Activated CD4-positive, alpha-beta memory T cell treated with anti-CD3 and anti-CD28 coated beads for 36 hours (primary cell): ENCODE data around the gene MS4A18. TPM values are rescaled to one million over a fixed set of nuclear protein-coding genes. Genes with fewer than 3 reads are reported as not detected.

Experiments
- CTCF ChIA-PET: fragments of 350-600 bp; sonication (Branson Sonifier 250); formaldehyde crosslinking; loops from one replicate; lab custom pipeline; 2021; ENCODE audit warnings: antibody characterized with exemption, inconsistent platforms; lab: Charles Lee
- POLR2A ChIA-PET: fragments of 350-600 bp; sonication (Branson Sonifier 250); formaldehyde crosslinking; loops from one replicate; lab custom pipeline; 2021; ENCODE audit warnings: antibody characterized with exemption; lab: Charles Lee
- DNase-seq: peaks from one replicate; pipeline ENCODE4 v3.0.0-alpha.2; 2020
- H3K27ac Mint-ChIP-seq: one replicate; pipeline ENCODE4 v1.8.0; 2021; ENCODE audit warnings: mixed read lengths
- H3K27me3 Mint-ChIP-seq: one replicate; pipeline ENCODE4 v1.8.0; 2021; ENCODE audit warnings: mixed read lengths
- H3K36me3 Mint-ChIP-seq: one replicate; pipeline ENCODE4 v1.8.0; 2021; ENCODE audit warnings: mixed read lengths
- H3K4me1 Mint-ChIP-seq: one replicate; pipeline ENCODE4 v1.8.0; 2021; ENCODE audit warnings: low read depth, mixed read lengths
- H3K4me3 Mint-ChIP-seq: one replicate; pipeline ENCODE4 v1.8.0; 2021; ENCODE audit warnings: mild to moderate bottlenecking, mixed read lengths
- H3K9me3 Mint-ChIP-seq: one replicate; pipeline ENCODE4 v1.8.0; 2021; ENCODE audit warnings: mixed read lengths
- intact Hi-C: fragments of 100-400 bp; cut with micrococcal nuclease; formaldehyde crosslinking; loops from one replicate; pipeline ENCODE4 v1.15.1; 2023
- total RNA-seq, 2 experiments: library from RNA; stranded (reverse); gene quantifications; one replicate each; pipeline ENCODE4 v1.2.3, GENCODE V29; 2021

MS4A18 gene
- total RNA-seq, 2 experiments from 2014 or later: not detected

DNA sequence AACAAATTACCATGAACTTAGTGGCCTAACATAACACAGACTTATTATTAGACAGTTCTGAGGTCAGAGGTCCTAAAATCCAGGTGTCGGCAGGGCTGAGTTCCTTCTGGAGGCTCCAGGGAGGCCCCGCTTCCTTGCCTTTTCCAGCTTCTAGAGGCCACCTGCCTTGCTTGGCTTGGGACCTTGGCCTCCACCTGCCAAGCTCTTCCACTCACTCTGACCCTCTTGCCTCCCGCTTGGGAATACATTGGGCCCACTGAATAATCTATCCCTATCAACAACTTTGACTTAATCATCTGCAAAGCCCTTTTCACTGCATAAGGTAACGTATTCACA lies 57.4 kb downstream of the MS4A18 start:
- H3K9me3 Mint-ChIP-seq: no peaks in the 10 kb centered on the region
- no peaks in the 10 kb centered on the region for H3K27me3 Mint-ChIP-seq
- no peak for DNase-seq
- no peaks in the 10 kb centered on the region for H3K36me3 Mint-ChIP-seq
- CTCF ChIA-PET: interaction anchor here (1.0 kb wide), 1 partner anchor 604 kb away, joined by 3 read pairs; no protein-coding TSS in a partner anchor
- intact Hi-C loops: no loop called here
- no peak overlapping the region for H3K4me3 Mint-ChIP-seq
- H3K4me1 Mint-ChIP-seq: no peaks in the 10 kb centered on the region
- H3K27ac Mint-ChIP-seq: no peak overlapping the region
- POLR2A ChIA-PET: no interaction called here

DNA sequence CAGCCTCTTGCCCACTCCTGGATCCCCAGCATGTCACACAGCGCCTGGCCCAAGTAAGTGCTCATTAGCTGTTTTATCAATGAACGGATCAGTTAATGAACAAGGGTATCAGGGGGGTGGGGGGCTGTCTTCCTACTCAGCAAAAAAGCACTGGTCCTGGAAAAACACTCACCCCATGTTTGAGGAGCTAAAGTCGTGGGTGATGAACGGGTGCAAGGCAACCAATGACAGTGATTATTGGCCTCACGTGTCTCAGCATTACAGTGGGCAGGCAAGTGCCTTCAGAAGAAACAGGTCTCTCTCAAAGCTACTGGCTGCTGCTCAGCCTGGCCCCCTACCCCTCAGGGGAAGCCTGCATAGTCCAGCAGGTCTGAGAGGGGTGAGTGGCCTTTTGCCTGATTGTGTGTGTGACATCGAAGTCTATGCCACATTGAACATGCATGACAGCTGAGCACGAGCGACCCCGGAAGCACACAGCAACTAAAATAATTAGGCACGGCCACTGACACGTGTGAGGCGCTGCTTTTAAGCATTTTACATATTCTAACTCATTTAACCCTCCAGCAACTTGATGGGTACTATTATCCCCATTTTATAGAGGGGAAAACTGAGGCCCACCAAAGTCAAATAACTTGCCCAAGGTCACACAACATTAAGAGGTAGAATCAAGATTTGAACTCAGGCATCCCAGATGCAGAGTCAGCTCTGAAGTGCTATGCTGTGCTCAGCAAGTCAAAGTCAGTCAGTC lies 58.0 kb downstream of the MS4A18 start:
- H3K27me3 Mint-ChIP-seq: no peaks in the 10 kb centered on the region
- intact Hi-C loops: no loop called here
- H3K4me3 Mint-ChIP-seq: no peak overlapping the region
- H3K27ac Mint-ChIP-seq: no peak overlapping the region
- ChIA-PET POLR2A (no interaction called here), CTCF (interaction anchor here (1.0 kb wide), 1 partner anchor 603 kb away, joined by 3 read pairs; no protein-coding TSS in a partner anchor)
- no peak for DNase-seq
- H3K9me3 Mint-ChIP-seq: no peaks in the 10 kb centered on the region
- no peaks in the 10 kb centered on the region for H3K36me3 Mint-ChIP-seq
- H3K4me1 Mint-ChIP-seq: no peaks in the 10 kb centered on the region

DNA sequence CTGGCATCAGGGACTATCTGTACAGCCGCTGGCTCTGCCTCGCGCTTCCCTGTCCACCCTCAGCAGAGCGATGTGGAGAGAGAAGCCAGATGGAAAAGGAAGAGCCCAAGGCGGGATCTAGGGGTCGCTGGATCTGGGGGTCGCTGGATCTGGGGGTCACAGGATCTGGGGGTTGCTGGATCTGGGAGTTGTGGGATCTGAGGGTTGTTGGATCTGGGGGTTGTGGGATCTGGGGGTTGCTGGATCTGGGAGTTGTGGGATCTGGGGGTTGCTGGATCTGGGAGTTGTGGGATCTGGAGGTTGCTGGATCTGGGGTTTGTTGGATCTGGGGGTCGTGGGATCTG lies 58.6 kb downstream of the MS4A18 start:
- no peaks in the 10 kb centered on the region for H3K9me3 Mint-ChIP-seq
- intact Hi-C loops: no loop called here
- CTCF ChIA-PET: interaction anchor here (1.1 kb wide), 1 partner anchor 8 kb away, joined by 3 read pairs; no protein-coding TSS in a partner anchor
- no peaks in the 10 kb centered on the region for H3K36me3 Mint-ChIP-seq
- no peak overlapping the region for H3K27ac Mint-ChIP-seq
- H3K27me3 Mint-ChIP-seq: no peaks in the 10 kb centered on the region
- POLR2A ChIA-PET: no interaction called here
- no peaks in the 10 kb centered on the region for H3K4me1 Mint-ChIP-seq
- H3K4me3 Mint-ChIP-seq: no peak overlapping the region
- DNase-seq: no peak

DNA sequence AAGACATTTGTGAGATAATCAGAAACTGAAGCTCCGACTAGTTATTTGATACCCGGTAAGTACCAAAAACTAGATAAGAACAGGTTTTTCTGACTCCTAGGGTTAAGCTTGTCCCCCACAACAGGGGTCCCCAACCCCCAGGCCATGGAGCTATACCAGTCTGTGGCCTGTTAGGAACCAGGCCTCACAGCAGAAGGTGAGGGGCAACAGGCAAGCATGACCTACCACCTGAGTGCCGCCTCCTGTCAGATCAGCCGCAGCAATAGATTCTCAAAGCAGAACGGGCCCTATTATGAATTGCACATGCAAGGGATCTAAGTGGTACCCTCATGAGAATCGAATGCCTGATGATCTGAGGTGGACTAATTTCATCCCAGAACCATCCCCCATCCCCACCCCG lies 59.4 kb downstream of the MS4A18 start:
- no peak for DNase-seq
- POLR2A ChIA-PET: no interaction called here
- CTCF ChIA-PET: interaction anchor here (1.1 kb wide), 1 partner anchor 8 kb away, joined by 3 read pairs; no protein-coding TSS in a partner anchor
- Mint-ChIP-seq H3K27ac (no peak overlapping the region), H3K4me1 (no peaks in the 10 kb centered on the region), H3K27me3 (no peaks in the 10 kb centered on the region), H3K9me3 (no peaks in the 10 kb centered on the region), H3K4me3 (no peak overlapping the region), H3K36me3 (no peaks in the 10 kb centered on the region)
- intact Hi-C loops: no loop called here

DNA sequence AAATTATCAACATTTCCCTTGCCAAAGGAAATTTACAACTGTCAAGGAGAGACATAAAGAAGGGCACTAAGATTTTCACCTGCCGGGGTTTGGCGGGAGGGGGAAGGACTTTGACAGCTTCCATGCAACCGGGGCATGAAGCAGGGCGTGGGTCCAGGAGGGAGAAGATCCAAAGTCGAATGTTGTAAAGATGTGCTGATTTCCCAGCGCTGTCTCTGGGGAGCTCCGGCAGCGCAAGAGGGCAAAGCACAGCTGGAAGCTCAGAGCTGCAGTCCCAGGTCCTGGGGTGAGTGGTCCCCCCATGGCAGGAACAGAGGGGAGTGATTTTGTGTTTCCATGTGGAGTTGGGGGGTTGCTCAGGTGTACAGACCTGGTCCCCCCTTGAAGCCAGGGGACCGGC lies 60.6 kb downstream of the MS4A18 start, which contains the start of gene MS4A10:
Gene MS4A10 (plus strand): TSS at position 198 of the 400 bp plus-strand sequence. CDS start 5,003 bp downstream, outside the sequence.
- DNase-seq: no peak
- no peaks in the 10 kb centered on the region for H3K36me3 Mint-ChIP-seq
- H3K27ac Mint-ChIP-seq: no peak within 1 kb of the TSS
- no peaks in the 10 kb centered on the region for H3K9me3 Mint-ChIP-seq
- intact Hi-C loops: no loop called here
- ChIA-PET CTCF (interaction anchor here (0.6 to 1.4 kb wide), 2 partner anchors 9 to 15 kb away, joined by 3 to 4 read pairs; no protein-coding TSS in a partner anchor), POLR2A (no interaction called here)
- no peaks in the 10 kb centered on the region for H3K27me3 Mint-ChIP-seq
- no peaks in the 10 kb centered on the region for H3K4me1 Mint-ChIP-seq
- H3K4me3 Mint-ChIP-seq: no peak within 1 kb of the TSS

DNA sequence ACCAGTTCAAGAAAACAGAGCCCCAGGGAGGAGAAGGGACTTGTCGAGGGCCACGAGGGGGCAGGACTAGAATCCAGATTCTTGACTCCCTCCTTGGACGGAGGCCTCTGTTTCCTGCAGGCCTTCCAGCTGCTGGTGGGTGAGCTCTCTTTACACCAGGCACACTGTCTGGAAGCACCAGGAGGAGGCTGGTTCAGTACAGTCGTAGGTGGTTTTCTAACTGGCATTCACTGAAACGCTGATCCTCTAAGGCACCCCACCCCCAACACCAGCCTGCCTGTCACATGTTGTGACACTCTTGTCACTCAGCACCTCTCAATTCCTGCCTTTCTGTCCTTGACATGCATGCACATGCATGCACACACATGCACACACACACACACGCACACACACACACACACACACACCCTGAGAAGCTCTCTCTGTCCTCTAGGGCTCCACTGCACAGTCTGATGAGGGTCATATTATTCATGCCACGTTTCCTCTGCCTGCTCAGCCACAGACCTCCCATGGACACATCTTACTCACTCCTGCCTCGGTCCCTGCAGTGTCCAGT lies 61.4 kb downstream of the MS4A18 start:
- no peaks in the 10 kb centered on the region for H3K9me3 Mint-ChIP-seq
- ChIA-PET POLR2A (no interaction called here), CTCF (interaction anchor here (1.1 to 1.4 kb wide), 2 partner anchors 10 kb away, joined by 3 to 4 read pairs; no protein-coding TSS in a partner anchor)
- no peaks in the 10 kb centered on the region for H3K27me3 Mint-ChIP-seq
- no peak for DNase-seq
- no peaks in the 10 kb centered on the region for H3K36me3 Mint-ChIP-seq
- no peak overlapping the region for H3K4me3 Mint-ChIP-seq
- intact Hi-C loops: no loop called here
- H3K4me1 Mint-ChIP-seq: no peaks in the 10 kb centered on the region
- no peak overlapping the region for H3K27ac Mint-ChIP-seq

DNA sequence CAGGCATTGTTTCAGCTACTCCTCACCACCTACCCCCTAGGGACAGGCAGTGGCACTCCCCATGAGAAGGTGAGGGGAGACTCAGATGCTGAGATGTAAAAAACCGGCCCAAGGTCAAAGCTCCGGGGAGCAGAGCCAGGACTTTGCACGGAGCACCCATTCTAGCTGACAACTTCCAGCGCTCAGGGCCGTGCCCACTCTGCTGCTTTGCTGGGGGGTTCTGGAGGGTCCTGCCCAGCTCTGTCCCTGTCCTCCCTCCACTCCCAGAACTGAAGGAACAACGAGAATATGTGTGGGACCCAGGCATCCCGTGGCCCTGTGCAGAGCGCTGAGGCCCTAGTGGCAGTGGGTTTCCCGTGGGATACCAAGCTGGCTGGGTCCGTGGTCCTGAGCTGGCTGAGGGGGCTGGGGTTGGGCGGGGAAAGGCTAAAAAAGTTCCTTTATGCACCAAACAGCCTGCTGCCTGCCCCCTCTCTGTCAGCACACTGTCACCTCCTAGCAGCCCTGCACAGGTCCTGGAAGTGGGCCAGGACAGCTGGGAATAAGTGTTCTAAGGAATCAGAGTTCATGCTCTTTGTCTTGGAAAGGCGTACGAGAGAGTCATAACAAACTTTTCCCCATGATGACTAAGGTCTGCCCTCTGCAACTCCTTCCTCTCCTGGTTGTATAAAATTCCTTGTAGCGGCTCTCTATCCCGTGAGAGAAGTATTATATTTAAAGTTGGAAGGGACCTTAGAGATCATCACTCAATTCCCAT lies 62.5 kb downstream of the MS4A18 start:
- intact Hi-C loops: no loop called here
- DNase-seq: no peak
- no peaks in the 10 kb centered on the region for H3K4me1 Mint-ChIP-seq
- ChIA-PET POLR2A (no interaction called here), CTCF (interaction anchor here (1.1 kb wide), 1 partner anchor 11 kb away, joined by 3 read pairs; no protein-coding TSS in a partner anchor)
- H3K9me3 Mint-ChIP-seq: no peaks in the 10 kb centered on the region
- no peak overlapping the region for H3K27ac Mint-ChIP-seq
- H3K27me3 Mint-ChIP-seq: no peaks in the 10 kb centered on the region
- H3K4me3 Mint-ChIP-seq: no peak overlapping the region
- H3K36me3 Mint-ChIP-seq: no peaks in the 10 kb centered on the region

DNA sequence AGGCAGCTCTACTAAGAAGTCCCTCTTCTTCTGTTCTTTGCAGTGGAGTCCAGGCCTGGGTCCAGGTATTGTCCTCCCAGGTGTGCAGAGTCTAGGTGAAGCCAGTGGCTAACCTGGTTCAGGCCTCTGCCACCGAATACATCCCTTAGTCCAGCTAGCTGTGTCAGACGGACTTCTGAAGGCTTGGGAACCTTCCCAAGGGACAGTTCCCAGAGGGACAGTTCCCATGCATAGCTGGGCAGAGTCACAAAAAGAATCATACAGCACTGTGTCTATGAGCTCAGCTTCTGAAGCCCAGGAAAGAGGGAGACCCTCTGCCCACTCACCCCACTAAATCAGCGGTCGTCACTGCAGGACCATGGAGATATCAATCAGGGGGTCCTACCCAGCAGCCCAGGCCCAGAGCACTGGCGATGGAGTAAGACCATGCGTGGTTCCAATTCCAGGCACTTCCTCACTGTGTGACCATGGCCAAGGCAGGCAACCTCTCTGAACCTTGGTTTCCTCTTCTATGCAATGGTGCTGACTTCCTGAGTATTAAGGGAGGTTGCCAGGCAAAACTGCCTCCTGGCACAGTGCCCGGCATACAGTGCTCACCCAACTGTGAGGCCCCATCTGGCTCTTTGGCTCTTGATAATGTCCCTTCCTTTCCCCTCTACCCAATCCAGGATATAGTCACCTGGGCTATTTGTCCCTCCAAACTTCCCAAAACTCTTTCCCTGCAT lies 64.0 kb downstream of the MS4A18 start:
- Mint-ChIP-seq H3K9me3 (no peaks in the 10 kb centered on the region), H3K36me3 (no peaks in the 10 kb centered on the region), H3K4me3 (no peak overlapping the region), H3K4me1 (no peaks in the 10 kb centered on the region), H3K27ac (no peak overlapping the region), H3K27me3 (no peaks in the 10 kb centered on the region)
- CTCF ChIA-PET: interaction anchor here (1.1 kb wide), 1 partner anchor 13 kb away, joined by 3 read pairs; no protein-coding TSS in a partner anchor
- DNase-seq: no peak
- POLR2A ChIA-PET: no interaction called here
- intact Hi-C loops: no loop called here

DNA sequence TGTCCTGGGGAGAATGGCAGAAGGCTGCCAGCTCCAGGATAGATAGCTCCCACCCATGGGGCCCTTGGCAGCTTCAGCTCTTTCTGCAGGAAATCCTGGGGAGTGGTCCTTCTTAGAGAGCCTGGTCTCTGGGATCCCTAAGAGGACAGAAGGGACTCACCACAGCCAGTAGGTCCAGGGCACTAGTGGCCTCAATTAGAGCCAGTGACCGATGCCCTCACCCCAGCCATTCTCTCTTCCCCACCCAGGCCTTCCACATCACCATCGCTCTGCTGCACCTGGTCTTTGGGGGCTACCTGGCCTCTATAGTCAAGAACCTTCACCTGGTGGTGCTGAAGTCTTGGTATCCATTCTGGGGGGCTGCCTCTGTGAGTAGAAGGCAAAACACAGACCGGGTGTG lies 66.2 kb downstream of the MS4A18 start:
- ChIA-PET POLR2A (no interaction called here), CTCF (interaction anchor here (0.7 kb wide), 1 partner anchor 37 kb away, joined by 4 read pairs; no protein-coding TSS in a partner anchor)
- Mint-ChIP-seq H3K4me3 (no peak overlapping the region), H3K9me3 (no peaks in the 10 kb centered on the region), H3K4me1 (no peaks in the 10 kb centered on the region), H3K36me3 (no peaks in the 10 kb centered on the region), H3K27ac (no peak overlapping the region), H3K27me3 (no peaks in the 10 kb centered on the region)
- intact Hi-C loops: no loop called here
- DNase-seq: no peak

DNA sequence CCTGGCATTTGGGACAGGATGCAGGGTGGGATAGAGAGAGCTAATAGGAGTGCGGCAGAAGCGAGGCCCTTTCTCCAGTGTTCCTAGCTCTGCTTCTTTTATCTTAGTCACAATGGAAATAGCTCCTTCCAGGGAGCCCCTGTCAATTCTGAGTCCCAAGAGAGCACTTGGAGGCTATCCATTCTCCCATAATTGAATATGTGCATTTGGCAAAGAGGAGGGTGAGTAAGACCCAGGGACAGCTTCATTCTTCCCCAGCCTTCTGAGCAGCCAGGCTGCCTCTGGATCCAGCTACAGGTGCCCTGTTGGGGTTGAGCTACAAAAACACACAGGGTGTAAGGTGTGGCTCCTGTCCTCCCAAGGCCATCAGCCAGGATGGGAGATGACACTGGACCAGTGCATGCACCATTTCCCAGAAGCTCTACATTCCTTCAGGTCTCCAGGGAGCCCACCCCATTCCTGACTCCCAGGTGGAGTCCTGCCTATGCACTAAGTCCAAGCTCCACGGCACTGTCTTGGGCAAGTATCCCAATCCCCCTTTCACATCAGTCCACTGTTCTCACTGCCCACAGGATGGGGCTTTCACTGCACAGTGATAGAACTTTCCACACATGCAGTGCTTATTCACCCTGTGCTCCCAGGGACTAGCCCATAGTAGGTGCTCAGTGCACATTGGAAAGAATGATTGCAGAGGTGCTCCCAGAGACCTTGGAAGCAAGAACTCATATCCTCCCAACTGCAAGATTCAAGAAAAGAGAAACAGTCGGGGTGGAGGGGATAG lies 66.8 kb downstream of the MS4A18 start:
- H3K36me3 Mint-ChIP-seq: no peaks in the 10 kb centered on the region
- intact Hi-C loops: no loop called here
- H3K9me3 Mint-ChIP-seq: no peaks in the 10 kb centered on the region
- H3K4me3 Mint-ChIP-seq: no peak overlapping the region
- no peak overlapping the region for H3K27ac Mint-ChIP-seq
- no peaks in the 10 kb centered on the region for H3K27me3 Mint-ChIP-seq
- CTCF ChIA-PET: interaction anchor here (0.7 kb wide), 1 partner anchor 36 kb away, joined by 4 read pairs; no protein-coding TSS in a partner anchor
- DNase-seq: no peak
- H3K4me1 Mint-ChIP-seq: no peaks in the 10 kb centered on the region
- POLR2A ChIA-PET: no interaction called here

DNA sequence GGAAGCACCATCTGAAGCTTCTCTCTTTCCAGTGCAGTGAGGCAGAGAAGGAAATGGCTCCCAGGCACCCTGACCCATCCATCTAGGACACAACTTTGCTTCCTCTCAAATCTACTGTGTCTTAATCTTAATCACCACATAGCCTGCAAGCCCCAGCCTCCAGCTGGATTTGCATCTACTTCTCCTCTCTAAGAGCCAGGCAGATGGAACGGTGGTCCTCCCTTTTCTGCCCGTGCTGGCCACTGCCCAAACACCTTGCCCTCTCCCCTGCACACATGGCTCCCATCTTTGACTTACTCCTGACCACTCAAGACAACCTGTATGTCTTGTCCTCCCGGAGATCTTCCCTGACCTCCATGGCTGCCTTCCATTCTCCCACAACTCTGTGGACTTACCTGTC lies 68.0 kb downstream of the MS4A18 start:
- H3K27ac Mint-ChIP-seq: no peak overlapping the region
- CTCF ChIA-PET: no interaction called here

More for the DNA sequence above, 68.0 kb downstream of the MS4A18 start:
- H3K36me3 Mint-ChIP-seq: no peaks in the 10 kb centered on the region
- H3K9me3 Mint-ChIP-seq: no peaks in the 10 kb centered on the region
- DNase-seq: no peak
- no peaks in the 10 kb centered on the region for H3K4me1 Mint-ChIP-seq
- intact Hi-C loops: no loop called here
- POLR2A ChIA-PET: no interaction called here
- no peak overlapping the region for H3K4me3 Mint-ChIP-seq
- no peaks in the 10 kb centered on the region for H3K27me3 Mint-ChIP-seq
